HG03064 (cell line): ENCODE data around the gene BCAS1.
A peak's percentile ranks its signal among the peaks of the same experiment; 100 is the strongest.

Experiments
- ATAC-seq: cut with Tn5 transposase; IDR thresholded peaks from one replicate; pipeline ENCODE4 v1.9.1; 2021; ENCODE audit warnings: low read depth; ENCODE audit not compliant: unreplicated experiment

BCAS1 gene

GRCh38 chr20:54082100-54082499, 11.7 kb upstream of the BCAS1 start:
- no peak for ATAC-seq

GRCh38 chr20:54079652-54080051, 9.3 kb upstream of the BCAS1 start:
- peak; percentile 63 for ATAC-seq

GRCh38 chr20:54078296-54078984, 8.0 kb upstream of the BCAS1 start:
- peak; percentile 62 for ATAC-seq

GRCh38 chr20:54076259-54076658, 5.9 kb upstream of the BCAS1 start:
- ATAC-seq = no peak

- ATAC-seq = no peak
Observed at GRCh38 chr20:54075322-54075721, 4.9 kb upstream of the BCAS1 start.

- no peak for ATAC-seq
Observed at GRCh38 chr20:54074511-54074910, 4.1 kb upstream of the BCAS1 start.

GRCh38 chr20:54073288-54073687, 2.9 kb upstream of the BCAS1 start:
- ATAC-seq = no peak

GRCh38 chr20:54069501-54069971, 858 bp downstream of the BCAS1 start:
- ATAC-seq = no peak

- ATAC-seq = no peak
Observed at GRCh38 chr20:54068966-54069365, 1.4 kb downstream of the BCAS1 start.

GRCh38 chr20:54068495-54068894, 1.9 kb downstream of the BCAS1 start:
- ATAC-seq = no peak

- peak; percentile 64 for ATAC-seq
Observed at GRCh38 chr20:54067606-54068174, 2.7 kb downstream of the BCAS1 start.

- ATAC-seq = no peak
Observed at GRCh38 chr20:54065601-54066038, 4.8 kb downstream of the BCAS1 start.

- no peak for ATAC-seq
Observed at GRCh38 chr20:54064939-54065338, 5.5 kb downstream of the BCAS1 start.

GRCh38 chr20:54063992-54064676, 6.3 kb downstream of the BCAS1 start:
- ATAC-seq = no peak

- no peak for ATAC-seq
Observed at GRCh38 chr20:54063580-54063979, 6.8 kb downstream of the BCAS1 start.

- peak; percentile 41 for ATAC-seq
Observed at GRCh38 chr20:54062812-54063280, 7.5 kb downstream of the BCAS1 start.

GRCh38 chr20:54061101-54061881, 9.1 kb downstream of the BCAS1 start:
- ATAC-seq = no peak

GRCh38 chr20:54059691-54060364, 10.6 kb downstream of the BCAS1 start:
- no peak for ATAC-seq

- peak; percentile 56 for ATAC-seq
Observed at GRCh38 chr20:54058420-54059139, 11.8 kb downstream of the BCAS1 start.
